Putamen (tissue), 1 donor: ENCODE measurements around the gene PPP1R13L.

Experiments
- DNase-seq: peaks from one replicate; pipeline ENCODE4 v3.0.0-alpha.2; 2016; ENCODE audit warnings: low spot score

The PPP1R13L gene

GRCh38 chr19:45405435-45406225 lies 761 bp upstream of the PPP1R13L start:
- peak; percentile 80 for DNase-seq

- no peak for DNase-seq
These were observed 900 bp downstream of the PPP1R13L start for GRCh38 chr19:45403781-45404556.

DNA sequence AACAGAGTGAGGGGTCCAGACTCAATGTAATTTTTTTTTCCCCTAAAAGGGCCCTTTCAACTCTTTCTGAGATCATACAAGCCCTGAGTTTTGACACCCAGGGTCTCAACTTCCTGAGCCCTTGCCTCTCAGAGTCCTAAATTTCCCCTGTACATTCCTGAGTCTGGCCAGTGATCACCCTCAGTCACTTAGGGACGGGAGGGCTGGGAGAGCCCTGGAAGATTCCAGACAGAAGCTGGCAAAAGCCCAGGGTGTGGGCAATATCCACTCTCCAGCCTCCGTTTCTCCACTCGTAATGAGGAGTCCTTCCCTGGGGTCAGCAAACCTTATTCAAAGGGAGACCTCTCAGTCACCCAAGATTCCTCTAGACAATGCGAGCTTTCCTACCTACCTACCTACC lies 1.6 kb downstream of the PPP1R13L start:
- DNase-seq = no peak

- no peak for DNase-seq
These were observed 2.4 kb downstream of the PPP1R13L start for GRCh38 chr19:45402298-45403061.

DNA sequence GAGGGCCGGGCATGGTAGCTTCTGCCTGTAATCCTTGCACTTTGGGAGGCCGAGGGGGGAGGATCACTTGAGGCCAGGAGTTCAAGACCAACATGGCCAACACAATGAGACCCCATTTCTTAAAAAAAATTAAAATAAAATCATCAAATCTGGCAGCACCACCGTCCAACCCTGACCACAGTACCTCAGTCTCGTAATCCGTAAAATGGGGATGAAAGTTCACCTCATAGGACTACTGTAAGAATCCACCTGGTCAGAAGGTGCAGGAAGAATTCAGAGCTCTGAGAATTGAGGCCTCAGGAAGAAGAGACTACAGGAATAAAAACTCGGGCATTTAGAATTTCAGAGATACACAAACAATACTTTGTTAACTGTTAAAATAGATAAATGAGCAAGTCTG lies 3.1 kb downstream of the PPP1R13L start:
- DNase-seq = no peak

DNA sequence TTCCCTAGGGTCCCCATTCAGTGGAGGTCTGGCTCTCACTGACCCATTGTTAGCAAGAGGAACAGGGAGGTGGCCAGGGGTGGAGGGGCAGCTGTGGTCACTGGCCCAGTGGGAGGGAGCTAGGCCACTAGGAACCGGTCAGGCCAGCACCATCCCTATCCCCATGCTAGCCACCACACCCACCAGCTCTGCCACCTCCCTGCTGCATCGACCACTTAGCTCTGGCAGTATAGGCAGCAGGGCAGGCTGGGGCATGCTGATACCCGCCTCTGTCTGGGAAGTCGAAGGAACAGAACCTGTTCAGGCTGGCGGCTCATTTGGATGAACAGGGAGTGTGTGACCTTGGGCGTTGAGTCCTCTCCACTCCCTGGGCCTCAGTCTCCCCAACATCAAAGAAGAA lies 4.7 kb downstream of the PPP1R13L start:
- DNase-seq = no peak

- DNase-seq = no peak
These were observed 8.8 kb downstream of the PPP1R13L start for GRCh38 chr19:45395821-45396617.

DNA sequence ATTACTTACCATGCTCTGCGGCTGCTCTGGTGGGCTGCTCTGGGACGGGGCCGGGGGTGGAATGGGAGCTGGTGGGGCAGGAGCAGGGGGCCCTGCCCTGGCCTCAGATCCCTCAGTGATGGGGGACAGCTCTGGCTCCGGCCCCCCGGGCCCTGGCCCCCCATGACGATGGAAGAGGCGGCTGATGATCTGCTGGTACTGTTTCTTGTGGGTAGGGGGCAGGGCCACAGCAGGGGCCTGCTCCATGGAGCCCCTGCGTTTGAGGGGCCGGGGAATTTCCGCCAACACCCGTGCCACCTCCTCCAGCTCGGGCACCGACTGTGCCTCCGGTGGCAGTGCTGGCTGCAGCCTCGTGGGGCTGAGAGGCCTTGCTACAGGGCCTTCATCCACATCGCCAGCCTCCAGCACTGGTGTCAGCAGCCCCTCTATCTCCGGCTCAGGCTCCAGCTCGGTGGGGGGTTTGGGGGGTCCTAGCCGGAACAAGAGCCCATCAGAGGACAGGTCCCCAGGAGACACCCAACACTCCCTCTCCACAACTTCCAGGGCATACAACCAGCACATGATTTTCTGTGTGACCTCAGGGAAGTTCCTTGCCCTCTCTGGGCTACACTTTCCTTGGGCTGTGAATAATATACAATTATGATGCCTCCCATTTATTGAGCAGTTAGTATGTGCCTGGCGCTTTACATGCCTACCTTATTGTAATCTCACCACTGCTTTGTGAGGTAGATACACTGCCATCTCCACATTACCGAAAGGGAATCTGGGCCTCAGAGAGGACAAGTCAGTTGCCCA lies 12.8 kb downstream of the PPP1R13L start:
- no peak for DNase-seq

GRCh38 chr19:45391346-45391745 lies 13.5 kb downstream of the PPP1R13L start:
- DNase-seq = no peak

- DNase-seq = no peak
These were observed 19.3 kb downstream of the PPP1R13L start for GRCh38 chr19:45385392-45386221.

DNA sequence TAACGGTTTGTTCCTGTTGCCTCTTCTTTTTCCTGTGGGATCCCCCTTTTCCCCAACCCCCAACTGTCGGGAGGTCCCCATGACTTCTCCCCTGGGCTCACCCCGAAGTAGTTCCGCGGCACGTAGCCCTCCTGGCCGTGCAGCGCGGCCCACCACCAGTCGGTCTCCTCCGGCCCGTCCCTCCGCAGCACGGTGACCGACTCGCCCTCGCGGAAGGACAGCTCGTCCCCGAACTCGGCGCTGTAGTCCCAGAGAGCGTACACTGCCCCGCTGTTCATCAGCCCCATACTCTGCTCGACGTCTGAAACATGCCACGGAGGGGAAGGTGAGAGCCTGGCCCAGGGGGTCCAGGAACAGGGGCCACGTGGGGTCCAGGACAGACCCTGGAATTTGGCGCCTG lies 22.4 kb downstream of the PPP1R13L start:
- DNase-seq = no peak

- peak; percentile 66 for DNase-seq
These were observed 24.8 kb downstream of the PPP1R13L start for GRCh38 chr19:45380107-45380506.

GRCh38 chr19:45376045-45376724 lies 28.7 kb downstream of the PPP1R13L start:
- no peak for DNase-seq

DNA sequence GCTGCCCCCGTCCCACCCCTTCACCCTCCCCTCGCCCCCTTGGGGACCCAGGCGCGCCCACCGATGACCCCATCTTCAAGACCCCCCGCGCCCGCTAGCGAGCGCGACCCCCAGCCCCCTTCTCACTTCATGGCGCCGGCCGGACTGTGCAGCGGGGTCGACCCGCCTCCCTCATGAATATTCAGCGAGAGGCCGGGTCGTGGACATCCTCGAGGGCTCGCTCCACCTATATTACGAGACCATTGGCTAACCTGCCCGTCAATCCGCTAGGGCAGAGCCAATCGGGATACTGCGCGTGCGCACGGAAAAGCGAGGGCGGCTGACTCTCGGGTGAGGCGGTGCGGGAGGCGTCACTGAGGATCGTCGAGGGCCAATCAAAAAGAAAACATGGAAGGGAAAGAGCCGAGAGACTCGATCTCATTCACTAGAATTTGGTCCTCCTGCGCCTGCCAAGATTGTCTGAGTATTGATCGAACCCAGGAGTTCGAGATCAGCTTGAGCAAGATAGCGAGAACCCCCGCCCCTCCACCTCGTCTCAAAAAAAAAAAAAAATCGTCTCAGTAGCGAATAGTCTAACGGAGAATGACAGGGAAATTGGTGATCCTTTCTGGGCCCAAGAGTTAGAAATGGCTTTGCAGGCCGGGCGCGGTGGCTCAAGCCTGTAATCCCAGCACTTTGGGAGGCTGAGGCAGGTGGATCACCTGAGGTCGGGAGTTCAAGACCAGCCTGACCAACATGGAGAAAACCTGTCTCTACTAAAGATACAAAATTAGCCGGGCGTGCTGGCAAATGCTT lies 34.3 kb downstream of the PPP1R13L start, which contains the start of gene ERCC2:
Gene ERCC2 (minus strand): TSS at position 164 of the 795 bp plus-strand sequence. CDS start 33 bp downstream, at position 131.
- peak; percentile 98 for DNase-seq

GRCh38 chr19:45368737-45369340 lies 36.0 kb downstream of the PPP1R13L start:
- no peak for DNase-seq

DNA sequence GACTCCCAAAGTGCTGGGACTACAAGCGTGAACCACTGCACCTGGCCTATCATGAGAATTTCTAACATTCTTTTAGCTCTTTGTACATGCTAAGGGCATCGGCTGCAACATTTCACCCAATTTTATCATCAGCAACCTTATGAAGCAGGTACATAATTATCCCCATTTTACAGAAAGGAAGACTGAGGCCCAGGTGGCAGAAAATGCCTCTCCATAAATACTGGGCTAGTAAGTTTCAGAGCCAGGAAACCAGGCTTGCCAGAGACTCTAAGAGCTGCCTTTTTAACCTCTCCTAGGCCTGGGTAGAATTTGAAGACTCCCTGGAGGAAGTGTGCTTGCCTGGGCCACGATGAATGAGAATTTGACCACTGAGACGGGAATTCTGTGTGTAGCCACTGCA lies 36.7 kb downstream of the PPP1R13L start:
- DNase-seq = no peak

GRCh38 chr19:45364696-45365095 lies 40.2 kb downstream of the PPP1R13L start:
- DNase-seq = no peak

GRCh38 chr19:45363861-45364459 lies 40.9 kb downstream of the PPP1R13L start:
- no peak for DNase-seq
